Activated CD4-positive, alpha-beta T cell treated with anti-CD3 and anti-CD28 coated beads, Interleukin-2, amount 10 ng/mL, durations not matched to agents 7 days and 5 days (primary cell): ENCODE results near the gene ZNF133. TPM values are rescaled to one million over a fixed set of nuclear protein-coding genes. Genes with fewer than 3 reads are reported as not detected.
"Not testable (repeated sequence)": the region's sequence is repeated elsewhere in the genome, so short reads cannot be mapped to it uniquely, and the experiment has no call there.

Experiments
- CTCF ChIA-PET: fragments of 350-600 bp; sonication (Branson Sonifier 250); formaldehyde crosslinking; loops from one replicate; lab custom pipeline; 2021; ENCODE audit warnings: antibody characterized with exemption; lab: Charles Lee
- POLR2A ChIA-PET: fragments of 350-600 bp; sonication (Branson Sonifier 250); formaldehyde crosslinking; loops from one replicate; lab custom pipeline; 2021; ENCODE audit warnings: antibody characterized with exemption; lab: Charles Lee
- DNase-seq: peaks from one replicate; pipeline ENCODE4 v3.0.0-alpha.2; 2020
- H3K27ac Mint-ChIP-seq: one replicate; pipeline ENCODE4 v1.8.0; 2021; ENCODE audit warnings: mild to moderate bottlenecking, moderate library complexity, mixed read lengths
- H3K27me3 Mint-ChIP-seq: one replicate; pipeline ENCODE4 v1.8.0; 2021; ENCODE audit warnings: mixed read lengths
- H3K36me3 Mint-ChIP-seq: one replicate; pipeline ENCODE4 v1.8.0; 2021; ENCODE audit warnings: low read depth, mixed read lengths
- H3K4me1 Mint-ChIP-seq: one replicate; pipeline ENCODE4 v1.8.0; 2021; ENCODE audit warnings: mixed read lengths
- H3K4me3 Mint-ChIP-seq: one replicate; pipeline ENCODE4 v1.8.0; 2021; ENCODE audit warnings: mild to moderate bottlenecking, moderate library complexity, mixed read lengths
- H3K9me3 Mint-ChIP-seq: one replicate; pipeline ENCODE4 v1.8.0; 2021; ENCODE audit warnings: mixed read lengths
- total RNA-seq, 2 experiments: library from RNA; stranded (reverse); gene quantifications; one replicate each; pipeline ENCODE4 v1.2.3, GENCODE V29; 2021

The ZNF133 gene
- total RNA-seq, 2 experiments from 2014 or later: 9.2 to 9.4 TPM

DNA sequence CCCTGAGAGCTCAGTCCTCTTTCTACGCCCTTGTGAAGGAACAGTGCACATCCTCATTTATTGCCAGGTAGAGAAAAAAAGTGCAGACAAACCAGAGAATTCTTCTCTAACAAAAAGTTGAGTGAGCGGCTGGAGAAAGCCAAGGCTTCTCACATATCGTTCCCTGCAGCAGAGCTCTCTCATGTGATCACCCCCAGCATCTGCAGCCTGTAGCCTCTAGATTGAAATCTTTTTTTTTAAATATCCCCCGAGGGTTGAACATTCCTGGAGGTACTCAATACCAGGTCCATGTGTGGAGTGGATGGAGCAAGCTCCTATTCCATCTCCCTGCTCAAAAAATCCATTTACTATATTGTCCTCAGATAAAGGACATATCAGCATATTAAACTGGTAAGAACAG is 22.9 kb upstream of the ZNF133 start:
- ChIA-PET POLR2A (no interaction called here), CTCF (no interaction called here)
- DNase-seq: no peak
- peaks cover 15% of the 10 kb centered on the region for H3K27me3 Mint-ChIP-seq
- no peak overlapping the region for H3K4me3 Mint-ChIP-seq
- H3K36me3 Mint-ChIP-seq: no peaks in the 10 kb centered on the region
- H3K9me3 Mint-ChIP-seq: no peaks in the 10 kb centered on the region
- no peak overlapping the region for H3K27ac Mint-ChIP-seq
- no peaks in the 10 kb centered on the region for H3K4me1 Mint-ChIP-seq

DNA sequence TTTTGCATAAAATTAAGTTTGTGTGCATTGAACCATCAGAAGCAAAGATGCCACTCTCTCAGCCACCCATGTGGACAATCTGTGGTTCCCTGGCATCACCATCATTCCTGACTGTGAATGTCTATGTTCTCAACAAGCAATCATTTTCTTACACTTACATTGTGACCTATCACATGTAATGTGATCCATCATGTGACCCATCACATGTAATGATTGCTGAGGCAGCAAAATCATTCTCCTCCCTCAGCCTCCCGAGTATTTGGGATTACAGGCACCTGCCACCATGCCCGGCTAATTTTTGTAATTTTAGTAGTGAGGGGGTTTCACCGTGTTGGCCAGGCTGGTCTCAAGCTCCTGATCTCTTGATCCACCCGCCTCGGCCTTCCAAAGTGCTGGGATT is 22.0 kb upstream of the ZNF133 start:
- Mint-ChIP-seq H3K9me3 (no peaks in the 10 kb centered on the region), H3K27me3 (peaks cover 21% of the 10 kb centered on the region), H3K36me3 (no peaks in the 10 kb centered on the region), H3K4me1 (no peaks in the 10 kb centered on the region), H3K4me3 (no peak overlapping the region), H3K27ac (no peak overlapping the region)
- CTCF ChIA-PET: no interaction called here
- POLR2A ChIA-PET: no interaction called here
- no peak for DNase-seq

DNA sequence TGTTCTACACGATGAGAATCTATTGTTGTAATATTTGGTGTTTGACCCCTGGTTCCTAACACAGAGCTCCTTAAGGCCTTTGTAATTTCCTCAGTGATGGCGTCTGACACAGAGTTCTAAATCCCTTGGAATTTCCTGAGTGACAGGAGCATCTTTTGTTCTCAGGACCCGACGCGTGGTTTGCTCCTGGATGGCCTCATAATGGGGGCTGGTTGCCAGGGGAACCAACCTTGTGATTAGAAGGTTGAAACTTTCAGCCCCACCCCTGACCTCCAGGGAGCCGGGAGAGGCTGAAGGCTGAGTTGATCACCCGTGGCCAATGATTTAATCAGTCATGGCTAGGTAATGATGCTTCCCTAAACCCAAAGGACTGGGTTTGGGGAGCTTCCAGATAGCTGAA is 20.5 kb upstream of the ZNF133 start:
- Mint-ChIP-seq H3K9me3 (no peaks in the 10 kb centered on the region), H3K4me3 (no peak overlapping the region), H3K27me3 (peaks cover 27% of the 10 kb centered on the region), H3K36me3 (no peaks in the 10 kb centered on the region), H3K27ac (no peak overlapping the region), H3K4me1 (no peaks in the 10 kb centered on the region)
- ChIA-PET POLR2A (no interaction called here), CTCF (no interaction called here)
- DNase-seq: no peak

DNA sequence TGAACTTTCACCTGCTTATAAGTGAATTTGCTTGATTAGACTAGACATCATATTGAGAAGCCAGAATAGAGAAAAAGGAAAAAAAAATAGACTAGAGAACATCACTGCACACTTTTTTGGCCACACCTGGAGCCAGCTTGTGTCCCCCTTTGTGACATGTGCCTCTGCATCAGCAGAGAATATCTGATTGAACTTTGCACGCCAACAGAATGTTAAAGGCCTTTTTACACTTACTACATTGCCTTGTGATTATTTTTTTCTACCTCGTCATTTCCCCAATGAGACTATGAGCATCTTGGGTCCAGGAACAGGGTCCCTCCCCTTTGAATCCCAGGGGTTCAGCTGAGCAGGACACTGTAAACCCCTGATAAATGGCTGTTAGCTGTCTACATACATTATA is 17.2 kb upstream of the ZNF133 start:
- H3K27me3 Mint-ChIP-seq: peaks cover 45% of the 10 kb centered on the region
- no peaks in the 10 kb centered on the region for H3K4me1 Mint-ChIP-seq
- POLR2A ChIA-PET: no interaction called here
- CTCF ChIA-PET: no interaction called here
- no peaks in the 10 kb centered on the region for H3K36me3 Mint-ChIP-seq
- no peaks in the 10 kb centered on the region for H3K9me3 Mint-ChIP-seq
- H3K27ac Mint-ChIP-seq: no peak overlapping the region
- H3K4me3 Mint-ChIP-seq: no peak overlapping the region
- no peak for DNase-seq

DNA sequence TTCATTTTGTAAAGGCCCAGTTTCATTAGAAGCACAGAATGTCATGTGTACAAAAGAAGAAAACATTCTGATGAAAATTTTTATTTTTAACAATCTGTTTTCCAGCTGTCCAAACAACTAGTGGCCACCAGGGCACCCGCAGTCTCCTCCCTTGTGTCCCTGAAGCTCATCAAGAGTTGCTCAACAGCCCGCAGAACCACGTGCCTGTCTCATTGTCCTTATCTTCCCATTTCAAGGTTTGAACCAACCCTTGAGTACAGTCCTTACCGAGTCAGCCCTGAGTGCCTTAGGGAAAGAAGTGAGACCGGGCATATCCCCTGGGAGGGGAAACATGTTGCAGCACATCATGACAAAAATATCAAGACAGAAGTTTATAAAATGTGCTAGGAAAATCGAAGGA is 15.9 kb upstream of the ZNF133 start:
- CTCF ChIA-PET: interaction anchor here (0.7 kb wide), 1 partner anchor 37 kb away, joined by 6 read pairs; no protein-coding TSS in a partner anchor
- no peaks in the 10 kb centered on the region for H3K9me3 Mint-ChIP-seq
- H3K36me3 Mint-ChIP-seq: no peaks in the 10 kb centered on the region
- H3K27ac Mint-ChIP-seq: no peak overlapping the region
- DNase-seq: no peak
- H3K27me3 Mint-ChIP-seq: peaks cover 41% of the 10 kb centered on the region
- peaks cover 6% of the 10 kb centered on the region for H3K4me1 Mint-ChIP-seq
- POLR2A ChIA-PET: no interaction called here
- H3K4me3 Mint-ChIP-seq: no peak overlapping the region

DNA sequence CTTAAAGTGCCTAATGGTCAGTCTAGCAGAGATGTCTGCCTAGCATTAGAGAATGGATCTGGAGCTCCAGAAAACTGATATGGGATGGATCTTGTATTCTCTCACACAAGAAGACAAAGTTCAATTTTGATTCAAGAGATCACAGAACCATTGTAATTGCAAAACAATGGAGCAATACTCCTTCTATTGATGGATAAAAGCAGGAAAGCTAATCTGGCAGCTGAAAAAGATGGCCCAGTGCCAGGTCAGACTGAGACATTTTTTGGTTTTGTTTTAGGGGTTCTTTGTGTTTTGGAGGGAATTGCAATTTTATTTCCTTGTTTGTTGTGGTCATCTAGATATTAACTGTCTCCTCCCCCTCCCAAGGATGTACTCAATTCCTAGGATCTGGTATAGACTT is 14.6 kb upstream of the ZNF133 start:
- no peak overlapping the region for H3K4me3 Mint-ChIP-seq
- no peaks in the 10 kb centered on the region for H3K36me3 Mint-ChIP-seq
- CTCF ChIA-PET: no interaction called here
- peaks cover 7% of the 10 kb centered on the region for H3K4me1 Mint-ChIP-seq
- POLR2A ChIA-PET: no interaction called here
- H3K27me3 Mint-ChIP-seq: peaks cover 43% of the 10 kb centered on the region
- no peak overlapping the region for H3K27ac Mint-ChIP-seq
- no peaks in the 10 kb centered on the region for H3K9me3 Mint-ChIP-seq
- no peak for DNase-seq

DNA sequence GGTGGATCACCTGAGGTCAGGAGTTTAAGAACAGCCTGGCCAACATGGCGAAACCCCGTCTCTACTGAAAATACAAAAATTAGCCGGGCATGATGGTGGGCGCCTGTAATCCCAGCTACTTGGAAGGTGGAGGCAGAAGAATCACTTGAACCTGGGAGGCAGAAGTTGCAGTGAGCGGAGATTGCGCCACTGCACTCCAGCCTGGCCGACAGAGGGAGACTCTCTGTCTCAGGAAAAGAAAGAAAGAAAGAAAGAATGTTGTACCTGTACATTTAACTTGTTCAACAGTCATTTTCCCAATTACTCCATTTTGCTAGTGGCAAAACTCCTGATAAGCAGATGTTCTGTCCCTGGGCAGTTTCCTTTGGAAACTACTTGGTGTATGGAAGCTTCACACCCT is 12.4 kb upstream of the ZNF133 start:
- peaks cover 49% of the 10 kb centered on the region for H3K27me3 Mint-ChIP-seq
- H3K4me1 Mint-ChIP-seq, H3K36me3 Mint-ChIP-seq, H3K27ac Mint-ChIP-seq, DNase-seq, H3K9me3 Mint-ChIP-seq, H3K4me3 Mint-ChIP-seq, POLR2A ChIA-PET: not testable (repeated sequence)
- CTCF ChIA-PET: interaction anchor here (1.0 to 1.3 kb wide), 2 partner anchors 13 to 130 kb away, joined by 3 read pairs; no protein-coding TSS in a partner anchor

DNA sequence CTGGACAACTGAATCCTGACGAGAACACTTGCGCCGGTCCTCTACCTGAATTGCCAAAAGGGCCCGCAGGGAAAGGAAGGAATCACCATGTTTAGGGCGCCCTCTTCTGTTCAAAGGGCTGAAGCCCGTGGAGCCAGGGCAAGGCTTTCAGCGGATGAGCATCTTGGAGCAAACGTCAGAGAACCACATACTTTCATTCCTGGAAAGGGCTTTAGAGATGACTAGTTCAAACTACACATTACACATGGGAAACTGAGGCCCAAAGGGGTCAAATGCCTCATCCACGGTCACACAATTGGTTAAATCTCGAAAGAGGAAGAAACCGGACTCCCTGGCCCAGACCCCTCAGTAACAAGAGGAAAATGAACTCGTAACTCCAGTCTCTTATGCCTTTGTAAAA is 11.5 kb upstream of the ZNF133 start:
- ChIA-PET POLR2A (no interaction called here), CTCF (interaction anchor here (1.3 kb wide), 1 partner anchor 14 kb away, joined by 3 read pairs; no protein-coding TSS in a partner anchor)
- H3K27me3 Mint-ChIP-seq: peaks cover 48% of the 10 kb centered on the region
- DNase-seq: peak; percentile 77
- no peaks in the 10 kb centered on the region for H3K36me3 Mint-ChIP-seq
- H3K27ac Mint-ChIP-seq: no peak overlapping the region
- H3K4me1 Mint-ChIP-seq: peaks cover 7% of the 10 kb centered on the region
- H3K9me3 Mint-ChIP-seq: no peaks in the 10 kb centered on the region
- H3K4me3 Mint-ChIP-seq: no peak overlapping the region

DNA sequence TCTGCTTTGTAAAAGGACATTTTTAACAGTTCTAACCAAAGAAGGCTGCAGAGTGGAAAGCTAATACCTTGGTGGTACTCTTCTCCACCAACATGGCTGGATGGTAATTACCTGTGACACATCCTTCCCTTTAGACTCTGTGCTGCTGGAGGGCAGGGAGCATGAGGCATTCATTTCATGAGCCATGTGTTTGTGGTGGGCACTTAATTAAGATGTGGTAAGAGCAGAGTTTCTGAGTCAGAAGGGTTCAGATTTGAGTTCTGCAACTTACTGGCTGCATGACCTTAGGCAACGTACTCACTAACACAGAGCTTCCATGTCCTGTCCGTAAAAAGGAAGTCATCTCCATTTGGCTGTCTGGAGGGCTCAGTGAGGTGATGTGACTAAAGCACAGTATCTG is 9.1 kb upstream of the ZNF133 start:
- Mint-ChIP-seq H3K27ac (no peak overlapping the region), H3K27me3 (peaks cover 50% of the 10 kb centered on the region), H3K9me3 (peaks cover 3% of the 10 kb centered on the region), H3K4me1 (peaks cover 7% of the 10 kb centered on the region), H3K4me3 (no peak overlapping the region), H3K36me3 (no peaks in the 10 kb centered on the region)
- CTCF ChIA-PET: no interaction called here
- DNase-seq: no peak
- POLR2A ChIA-PET: no interaction called here

DNA sequence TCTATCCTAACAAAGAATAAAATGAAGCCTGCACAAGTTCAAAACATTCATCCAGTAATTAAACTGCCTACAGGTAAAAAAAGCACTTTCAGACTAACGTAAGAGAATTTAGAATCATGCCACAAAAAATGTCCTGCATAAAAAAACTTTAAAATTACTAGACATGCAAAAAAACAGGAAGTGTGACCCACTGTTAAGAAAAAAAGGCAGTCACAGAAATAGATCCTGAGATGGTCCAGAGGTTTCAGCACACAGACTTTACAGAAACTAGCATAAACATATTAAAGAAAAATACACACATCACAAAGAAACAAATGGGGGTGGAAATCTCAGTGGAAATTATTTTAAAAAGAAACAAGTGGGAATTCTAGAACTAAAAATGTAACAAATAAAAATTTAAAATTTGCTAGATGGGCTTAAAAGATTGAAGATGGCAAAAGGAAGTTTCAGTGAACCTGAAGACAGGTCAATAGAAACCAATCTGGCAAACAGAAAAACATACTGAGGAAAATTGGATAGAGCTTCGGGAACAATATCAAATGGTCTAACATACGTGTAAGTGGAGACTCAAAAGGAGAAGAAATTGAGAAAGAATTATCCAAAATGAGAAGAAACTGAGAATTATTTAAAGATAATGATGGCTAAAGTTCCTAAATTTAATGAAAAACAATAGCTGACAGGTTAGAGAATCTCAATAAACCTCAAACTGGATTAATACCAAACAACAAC is 3.4 kb upstream of the ZNF133 start:
- H3K36me3 Mint-ChIP-seq: peaks cover 5% of the 10 kb centered on the region
- peaks cover 37% of the 10 kb centered on the region for H3K27me3 Mint-ChIP-seq
- no peak overlapping the region for H3K4me3 Mint-ChIP-seq
- peaks cover 25% of the 10 kb centered on the region for H3K9me3 Mint-ChIP-seq
- DNase-seq: no peak
- POLR2A ChIA-PET: no interaction called here
- CTCF ChIA-PET: no interaction called here
- H3K4me1 Mint-ChIP-seq: peaks cover 19% of the 10 kb centered on the region
- no peak overlapping the region for H3K27ac Mint-ChIP-seq

DNA sequence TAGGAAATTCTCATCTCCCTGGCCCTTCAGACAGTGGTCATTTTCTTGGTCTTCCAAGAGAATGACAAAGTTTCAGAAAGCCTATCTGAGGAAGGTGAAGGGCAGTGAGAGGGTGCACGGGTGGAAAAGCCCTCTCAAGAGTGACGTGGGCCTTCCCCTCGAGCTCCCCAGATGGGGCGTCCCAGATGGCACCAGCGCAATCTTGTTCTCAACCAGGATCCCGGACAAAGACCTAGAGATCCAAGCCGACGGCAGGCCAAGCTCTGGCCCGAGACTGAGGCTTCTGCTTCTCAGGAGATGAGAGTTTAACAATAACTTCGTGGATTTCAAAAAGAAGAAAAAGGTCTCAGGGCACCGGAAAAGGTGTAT is 797 bp upstream of the ZNF133 start:
- CTCF ChIA-PET: interaction anchor here (1.1 to 2.3 kb wide), 2 partner anchors 11 to 605 kb away, joined by 3 to 6 read pairs; no protein-coding TSS in a partner anchor
- H3K4me3 Mint-ChIP-seq: peak overlapping the region; percentile 97
- H3K27ac Mint-ChIP-seq: peak overlapping the region; percentile 99
- H3K9me3 Mint-ChIP-seq: peaks cover 25% of the 10 kb centered on the region
- POLR2A ChIA-PET: no interaction called here
- no peak for DNase-seq
- peaks cover 22% of the 10 kb centered on the region for H3K27me3 Mint-ChIP-seq
- H3K36me3 Mint-ChIP-seq: peaks cover 17% of the 10 kb centered on the region
- peaks cover 31% of the 10 kb centered on the region for H3K4me1 Mint-ChIP-seq

DNA sequence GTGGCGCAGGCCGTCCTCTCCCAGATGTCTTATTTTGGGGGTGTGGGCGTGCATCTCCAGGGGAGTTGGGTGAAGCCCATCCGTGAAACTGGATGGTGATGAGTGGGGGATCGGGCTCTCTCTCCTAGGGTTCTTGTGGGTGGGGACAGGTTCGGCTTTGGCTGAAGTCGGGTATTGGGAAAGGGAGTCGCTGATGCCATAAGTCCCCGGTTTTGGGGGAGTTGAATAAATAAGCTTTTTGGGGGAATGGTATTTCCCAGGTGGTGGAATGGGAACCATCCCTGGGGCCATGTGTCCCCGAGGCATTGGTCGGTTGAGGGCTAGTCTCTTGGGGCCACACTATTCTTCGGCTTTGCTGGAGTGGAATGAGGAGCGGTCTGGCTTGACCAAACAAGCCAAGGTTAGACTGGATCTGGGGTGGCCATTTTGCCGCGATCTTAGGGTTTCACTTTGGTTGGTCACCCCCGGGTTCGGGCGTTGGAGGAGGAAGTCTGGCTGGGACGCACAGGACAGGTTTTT is 481 bp downstream of the ZNF133 start:
- ChIA-PET POLR2A (no interaction called here), CTCF (interaction anchor here (1.2 to 2.3 kb wide), 2 partner anchors 10 to 178 kb away, joined by 3 to 6 read pairs; partner anchors contain the start of gene DZANK1)
- H3K4me3 Mint-ChIP-seq: peak overlapping the region; percentile 97
- H3K4me1 Mint-ChIP-seq: peaks cover 34% of the 10 kb centered on the region
- DNase-seq: no peak
- H3K9me3 Mint-ChIP-seq: peaks cover 25% of the 10 kb centered on the region
- peak overlapping the region; percentile 99 for H3K27ac Mint-ChIP-seq
- peaks cover 14% of the 10 kb centered on the region for H3K27me3 Mint-ChIP-seq
- H3K36me3 Mint-ChIP-seq: peaks cover 23% of the 10 kb centered on the region

DNA sequence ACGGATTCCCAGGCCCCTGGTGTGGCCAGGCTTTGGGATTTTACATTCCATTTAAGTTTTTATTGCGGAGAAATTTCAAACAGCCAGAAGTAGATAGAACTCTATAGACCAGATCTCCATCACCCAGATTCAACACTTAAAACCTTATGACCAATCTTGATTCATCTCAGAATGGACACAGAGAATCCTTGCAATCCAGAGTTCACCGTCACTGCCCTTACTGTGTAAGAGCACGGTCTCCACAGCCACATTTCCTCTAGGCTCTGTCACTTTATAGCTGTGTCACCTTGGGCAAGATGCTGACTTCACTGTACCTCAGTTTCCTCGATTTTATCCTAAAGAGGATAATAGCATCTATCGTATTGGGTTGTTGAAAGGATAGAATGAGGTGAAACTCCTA is 979 bp downstream of the ZNF133 start:
- Mint-ChIP-seq H3K27ac (peak overlapping the region; percentile 99), H3K4me1 (peaks cover 34% of the 10 kb centered on the region), H3K4me3 (peak overlapping the region; percentile 97), H3K27me3 (peaks cover 10% of the 10 kb centered on the region), H3K9me3 (peaks cover 21% of the 10 kb centered on the region), H3K36me3 (peaks cover 25% of the 10 kb centered on the region)
- no peak for DNase-seq
- ChIA-PET CTCF (interaction anchor here (1.0 to 1.2 kb wide), 2 partner anchors 177 to 784 kb away, joined by 3 read pairs; partner anchors contain the start of gene DZANK1), POLR2A (no interaction called here)
